Dedifferentiated amniotic fluid mesenchymal stem cell (primary cell): ENCODE data around the gene KSR1.
"Not testable (repeated sequence)": the region's sequence is repeated elsewhere in the genome, so short reads cannot be mapped to it uniquely, and the experiment has no call there.

Experiments used
- DNase-seq: peaks from one replicate; pipeline ENCODE4 v3.0.0-alpha.2; 2016; ENCODE audit errors: extremely low spot score

The KSR1 gene

GRCh38 chr17:27657620-27658019 is 201.4 kb downstream of the KSR1 start:
- no peak for DNase-seq

- DNase-seq = no peak
Measured at GRCh38 chr17:27659683-27660082, 203.4 kb downstream of the KSR1 start.

DNA sequence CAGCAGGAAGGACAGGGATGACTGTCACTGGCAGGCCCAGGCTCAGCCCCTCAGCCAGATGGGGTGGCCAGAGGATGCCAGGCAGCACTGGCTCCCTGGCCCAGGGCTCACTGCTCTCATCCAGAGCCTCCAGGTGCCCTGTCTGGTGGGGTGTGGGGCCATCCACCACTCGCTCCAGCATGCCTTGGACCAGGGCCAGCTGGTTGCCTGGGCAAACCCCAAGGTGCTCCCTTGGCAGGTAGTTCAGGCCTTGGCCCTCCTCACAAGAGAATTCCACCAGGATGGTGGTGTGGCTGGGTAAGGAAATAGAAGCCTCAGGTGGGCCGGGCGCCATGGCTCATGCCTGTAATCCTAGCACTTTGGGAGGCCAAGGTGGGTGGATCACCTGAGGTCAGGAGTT is 204.2 kb downstream of the KSR1 start:
- DNase-seq = no peak

DNA sequence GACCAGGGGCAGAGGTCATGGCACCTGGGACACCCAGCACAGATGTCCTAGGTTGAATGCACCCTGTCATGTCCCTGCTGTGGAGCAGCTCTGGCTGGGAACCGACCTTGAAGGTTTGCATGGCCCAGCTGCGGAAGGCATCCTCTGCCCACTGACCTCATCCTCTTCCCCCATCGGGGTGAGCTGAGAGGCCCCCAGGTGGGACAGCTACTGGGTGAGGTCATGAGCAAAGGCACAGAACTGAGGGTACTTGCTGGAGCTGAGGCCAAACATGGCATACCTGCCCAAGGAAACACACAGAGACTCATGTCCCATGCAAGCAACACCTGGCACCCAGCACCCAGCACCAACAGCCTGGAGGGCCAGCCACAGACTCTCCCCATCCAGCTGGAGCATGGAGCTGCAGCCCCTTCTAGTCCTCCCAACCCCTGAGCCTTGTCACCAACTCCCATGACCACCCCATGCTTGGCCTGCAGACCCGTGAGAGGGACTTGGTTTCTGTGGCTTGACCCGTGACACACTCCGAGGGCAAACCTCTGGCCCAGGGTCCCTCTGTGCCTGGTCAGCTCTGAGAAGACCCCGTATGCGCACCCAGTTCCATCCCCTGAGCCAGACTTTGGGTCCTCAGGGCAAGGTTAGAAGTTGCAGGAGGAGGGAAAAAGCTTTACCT is 207.8 kb downstream of the KSR1 start:
- no peak for DNase-seq

- DNase-seq = no peak
Measured at GRCh38 chr17:27664606-27664965, 208.3 kb downstream of the KSR1 start.

- no peak for DNase-seq
Measured at GRCh38 chr17:27665549-27665948, 209.3 kb downstream of the KSR1 start.

- DNase-seq = not testable (repeated sequence)
Measured at GRCh38 chr17:27666270-27666669, 210.0 kb downstream of the KSR1 start.

- DNase-seq = no peak
Measured at GRCh38 chr17:27666831-27667560, 210.7 kb downstream of the KSR1 start.

GRCh38 chr17:27667656-27668487 is 211.6 kb downstream of the KSR1 start:
- DNase-seq = no peak

DNA sequence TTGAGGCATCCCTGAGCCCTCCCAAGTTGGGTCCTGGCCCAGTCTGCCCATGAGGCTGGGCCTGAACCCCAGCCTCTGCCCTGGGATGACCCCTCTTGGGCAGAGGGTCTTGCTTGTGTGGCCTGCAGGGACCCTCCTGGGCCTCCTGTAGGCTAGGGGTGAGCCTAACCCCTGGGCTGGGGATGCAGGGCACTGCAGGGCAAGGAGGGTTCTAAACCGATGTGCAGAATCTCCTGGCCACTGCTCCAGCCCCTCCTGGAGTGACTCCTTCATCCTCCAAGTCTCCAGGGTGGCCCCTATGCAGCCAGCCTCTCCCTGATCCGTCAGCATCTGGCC is 212.2 kb downstream of the KSR1 start:
- DNase-seq = no peak

- DNase-seq = no peak
Measured at GRCh38 chr17:27669136-27669535, 212.9 kb downstream of the KSR1 start.

DNA sequence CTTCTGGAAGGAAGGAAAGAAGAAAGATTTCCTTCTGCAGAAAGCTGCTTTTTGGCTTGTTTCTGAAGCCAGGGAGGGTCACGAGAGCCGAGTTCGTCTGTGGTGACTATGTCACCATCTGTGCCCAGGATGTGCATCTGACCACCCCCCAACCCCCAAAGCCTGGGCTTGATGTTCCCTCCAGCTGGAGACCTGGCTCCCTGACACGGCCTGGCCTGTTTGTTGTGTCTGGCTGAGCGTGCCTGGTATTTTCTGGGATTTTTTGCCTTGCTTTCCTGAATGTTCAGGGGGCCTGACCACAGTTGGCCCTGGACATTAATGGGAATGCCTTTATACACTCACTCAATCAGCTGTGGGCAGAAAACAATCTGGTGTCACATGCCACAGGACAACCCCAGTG is 213.6 kb downstream of the KSR1 start:
- DNase-seq = no peak

DNA sequence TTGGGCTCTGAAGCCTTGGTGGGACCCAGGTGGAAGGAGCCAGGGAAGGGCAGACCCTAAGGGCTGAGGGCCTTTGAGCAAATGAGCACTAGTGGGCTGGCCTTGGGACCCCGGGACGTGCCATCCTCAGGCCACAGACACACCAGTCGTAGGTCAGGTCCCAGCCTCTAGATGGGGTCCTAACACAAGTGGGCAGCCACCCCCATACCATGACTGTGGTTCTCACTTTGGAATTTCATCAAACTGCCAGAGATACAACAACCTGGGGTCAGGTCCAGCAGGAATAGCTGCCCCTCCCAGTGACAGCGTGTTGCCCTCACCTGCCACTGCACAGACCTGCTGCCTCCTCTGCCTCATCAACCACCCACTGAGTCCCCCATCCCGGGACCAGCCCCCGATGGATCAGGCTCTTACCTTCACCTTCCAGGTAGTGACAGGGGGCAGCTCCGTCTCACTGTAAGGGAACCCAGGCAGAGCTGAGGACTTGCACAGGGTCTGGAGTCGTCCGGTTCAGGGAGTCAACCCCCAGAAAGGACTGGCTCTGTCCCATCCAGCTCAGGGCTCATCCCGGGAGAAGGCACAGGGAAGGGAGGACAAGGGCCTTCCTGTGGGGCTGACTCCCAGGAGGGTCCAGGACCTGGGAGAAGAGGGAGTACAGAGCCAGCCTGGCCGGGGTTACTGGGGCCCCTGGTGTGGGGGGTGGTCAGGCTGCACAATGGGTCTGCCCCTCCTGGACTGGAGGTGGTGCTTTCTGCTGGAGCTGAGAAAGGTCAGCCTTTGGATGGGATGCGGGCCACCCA is 214.7 kb downstream of the KSR1 start:
- DNase-seq = no peak

- no peak for DNase-seq
Measured at GRCh38 chr17:27671591-27671910, 215.3 kb downstream of the KSR1 start.

- DNase-seq = not testable (repeated sequence)
Measured at GRCh38 chr17:27671977-27672480, 215.8 kb downstream of the KSR1 start.

DNA sequence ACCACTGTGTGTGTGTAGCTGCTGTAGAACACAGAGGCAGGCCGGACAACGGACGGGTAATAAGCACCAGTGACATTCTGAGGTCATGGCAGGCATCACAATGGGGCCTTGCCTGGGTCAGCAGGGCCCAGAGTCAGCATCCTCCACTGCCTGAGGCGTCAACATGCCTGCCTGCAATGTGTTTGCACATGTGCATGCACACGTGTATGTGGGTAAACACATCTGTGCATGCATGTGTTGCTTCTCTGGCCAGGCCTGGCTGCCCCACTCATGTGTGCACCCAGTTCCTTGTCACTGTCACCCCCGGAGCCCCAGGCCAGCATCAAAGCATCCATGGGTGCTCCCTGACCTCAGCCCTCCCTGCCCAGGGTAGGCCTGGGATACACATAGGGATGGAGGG is 218.1 kb downstream of the KSR1 start:
- no peak for DNase-seq
